IPS-18a (cell line): ENCODE data around the gene PUS1.

Source experiments
- H3K27ac ChIP-seq: one replicate; pipeline ENCODE4 v1.5.1; 2013; ENCODE audit warnings: low read length
- H3K27me3 ChIP-seq: one replicate; pipeline ENCODE4 v1.6.1; 2013; ENCODE audit warnings: mild to moderate bottlenecking, low read length; ENCODE audit not compliant: control insufficient read depth, insufficient read depth
- H3K36me3 ChIP-seq: one replicate; pipeline ENCODE4 v1.6.1; 2013; ENCODE audit warnings: low read depth, low read length; ENCODE audit not compliant: control insufficient read depth
- H3K4me1 ChIP-seq: one replicate; pipeline ENCODE4 v1.6.1; 2013; ENCODE audit warnings: low read depth, low read length; ENCODE audit not compliant: control insufficient read depth
- H3K4me3 ChIP-seq: one replicate; pipeline ENCODE4 v1.5.1; 2013; ENCODE audit warnings: low read length
- H3K9ac ChIP-seq: one replicate; pipeline ENCODE4 v1.6.1; 2013; ENCODE audit warnings: mild to moderate bottlenecking, low read length, moderate library complexity
- H3K9me3 ChIP-seq: one replicate; pipeline ENCODE4 v1.6.1; 2013; ENCODE audit warnings: low read depth, low read length; ENCODE audit not compliant: control insufficient read depth

Gene PUS1

DNA sequence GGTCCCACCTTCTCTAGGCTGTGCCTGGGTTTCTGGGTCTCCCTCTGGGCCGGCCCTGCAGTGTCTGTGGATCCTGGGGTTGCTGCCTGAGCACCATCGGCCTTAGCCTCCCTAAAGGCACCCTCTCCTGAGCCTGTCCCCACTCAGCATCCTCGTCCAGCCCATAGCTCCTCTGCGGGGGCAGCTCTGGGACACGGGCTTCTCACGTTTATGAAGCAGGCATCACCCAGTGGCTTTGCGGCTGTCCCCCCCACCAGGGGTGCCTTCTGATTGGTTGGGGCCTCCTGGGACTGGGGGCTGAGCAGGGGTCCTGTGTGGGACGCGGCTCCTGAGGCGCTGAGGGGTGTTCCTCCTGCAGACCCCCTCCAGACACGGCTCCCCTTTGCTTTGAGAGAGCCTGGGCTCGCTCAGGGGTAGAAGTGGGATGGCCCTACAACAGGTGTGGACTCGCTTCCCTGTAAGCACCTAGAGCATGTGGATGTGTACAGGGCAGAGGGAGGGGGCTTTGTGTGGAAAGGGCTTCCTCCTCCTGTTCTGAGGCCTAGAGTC, 23.9 kb upstream of the PUS1 start:
- no peak overlapping the region for H3K9ac ChIP-seq
- H3K4me1 ChIP-seq: no peaks in the 10 kb centered on the region
- no peak overlapping the region for H3K27ac ChIP-seq
- H3K27me3 ChIP-seq: no peaks in the 10 kb centered on the region
- H3K9me3 ChIP-seq: no peaks in the 10 kb centered on the region
- peaks cover 8% of the 10 kb centered on the region for H3K36me3 ChIP-seq
- no peak overlapping the region for H3K4me3 ChIP-seq

DNA sequence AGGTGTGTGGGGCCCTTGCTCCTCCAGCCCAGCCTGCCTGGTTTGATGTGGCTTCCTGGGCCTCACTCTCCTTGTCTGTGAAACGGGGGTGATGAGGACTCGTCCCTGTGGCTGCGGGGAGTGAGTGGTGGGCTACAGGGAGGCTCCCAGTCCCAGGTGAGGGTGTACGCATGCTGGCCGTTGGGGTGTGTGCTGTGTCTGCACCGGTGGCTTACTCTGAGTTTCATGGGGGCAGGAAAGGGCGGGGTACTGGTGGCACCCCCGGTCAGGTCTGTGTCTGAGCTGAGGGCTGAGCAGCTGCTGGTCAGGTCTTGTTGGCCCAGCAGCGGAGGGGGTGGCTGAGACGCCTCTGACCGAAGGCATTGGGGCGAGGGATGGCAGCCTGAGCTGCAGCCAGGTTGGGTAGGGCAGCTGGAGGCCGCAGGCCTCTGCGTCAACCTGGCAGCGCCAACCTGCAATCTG, 23.4 kb upstream of the PUS1 start:
- Histone ChIP-seq H3K4me3 (no peak overlapping the region), H3K36me3 (peaks cover 10% of the 10 kb centered on the region), H3K9ac (no peak overlapping the region), H3K9me3 (no peaks in the 10 kb centered on the region), H3K4me1 (no peaks in the 10 kb centered on the region), H3K27me3 (no peaks in the 10 kb centered on the region), H3K27ac (no peak overlapping the region)

- no peak overlapping the region for H3K4me3 ChIP-seq
- H3K4me1 ChIP-seq: no peaks in the 10 kb centered on the region
- H3K9ac ChIP-seq: no peak overlapping the region
- H3K36me3 ChIP-seq: peaks cover 27% of the 10 kb centered on the region
- no peak overlapping the region for H3K27ac ChIP-seq
- no peaks in the 10 kb centered on the region for H3K9me3 ChIP-seq
- H3K27me3 ChIP-seq: no peaks in the 10 kb centered on the region
These were observed 21.5 kb upstream of the PUS1 start for GRCh38 chr12:131907379-131908091.

- Histone ChIP-seq H3K4me3 (no peak overlapping the region), H3K27ac (no peak overlapping the region), H3K27me3 (no peaks in the 10 kb centered on the region), H3K36me3 (peaks cover 27% of the 10 kb centered on the region), H3K9me3 (no peaks in the 10 kb centered on the region), H3K4me1 (no peaks in the 10 kb centered on the region), H3K9ac (no peak overlapping the region)
These were observed 20.7 kb upstream of the PUS1 start for GRCh38 chr12:131908092-131909080.

DNA sequence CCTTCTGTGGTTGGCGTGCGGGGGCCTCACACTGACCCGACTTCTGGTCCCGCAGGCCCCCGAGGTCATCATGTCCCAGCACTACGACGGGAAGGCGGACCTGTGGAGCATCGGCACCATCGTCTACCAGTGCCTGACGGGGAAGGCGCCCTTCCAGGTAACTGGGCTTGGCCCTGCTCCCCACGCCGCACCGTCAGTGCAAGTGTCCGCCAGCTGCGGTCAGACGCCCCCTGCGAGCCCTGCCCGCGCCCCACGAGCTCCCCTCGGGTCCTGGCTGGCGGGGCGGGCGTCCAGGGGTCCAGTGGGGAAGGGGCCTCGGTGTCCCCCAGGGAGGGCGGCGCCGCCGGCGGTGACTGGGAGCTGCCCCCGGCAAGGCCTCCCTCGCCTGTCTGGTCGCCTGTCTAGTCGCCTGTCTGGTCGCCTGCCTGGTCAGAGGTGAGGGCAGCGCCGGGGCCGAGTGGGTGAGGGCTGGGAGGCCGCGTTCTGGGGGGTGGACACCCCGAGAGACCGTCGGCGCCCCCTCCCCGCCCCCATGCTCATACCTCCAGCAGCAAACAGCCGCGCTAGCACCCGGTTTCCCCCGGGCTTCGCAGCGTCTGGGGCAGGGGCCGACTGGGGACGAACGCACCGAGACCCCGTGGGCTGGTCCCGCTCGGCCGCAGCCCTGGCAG, 19.9 kb upstream of the PUS1 start:
- no peaks in the 10 kb centered on the region for H3K4me1 ChIP-seq
- H3K9me3 ChIP-seq: no peaks in the 10 kb centered on the region
- H3K27me3 ChIP-seq: no peaks in the 10 kb centered on the region
- H3K27ac ChIP-seq: no peak overlapping the region
- H3K36me3 ChIP-seq: peaks cover 32% of the 10 kb centered on the region
- no peak overlapping the region for H3K9ac ChIP-seq
- no peak overlapping the region for H3K4me3 ChIP-seq

DNA sequence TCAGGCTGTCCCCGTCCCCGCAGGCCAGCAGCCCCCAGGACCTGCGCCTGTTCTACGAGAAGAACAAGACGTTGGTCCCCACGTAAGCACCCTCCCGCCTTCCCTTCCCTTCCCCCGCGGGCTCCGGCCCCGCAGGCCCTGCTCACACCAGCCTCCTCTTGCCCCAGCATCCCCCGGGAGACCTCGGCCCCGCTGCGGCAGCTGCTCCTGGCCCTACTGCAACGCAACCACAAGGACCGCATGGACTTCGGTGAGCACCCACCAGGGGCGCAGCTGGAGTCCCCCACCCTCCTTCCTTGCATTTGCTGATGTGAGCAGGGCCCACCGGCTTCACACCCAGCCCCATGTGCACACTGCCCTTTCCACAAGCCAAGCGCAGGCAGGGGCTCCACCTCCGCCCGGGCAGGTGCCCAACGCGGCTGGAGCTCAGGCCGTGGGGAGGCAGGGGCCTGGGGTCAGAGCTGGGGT, 19.3 kb upstream of the PUS1 start:
- H3K27ac ChIP-seq: no peak overlapping the region
- H3K4me3 ChIP-seq: no peak overlapping the region
- no peaks in the 10 kb centered on the region for H3K9me3 ChIP-seq
- peaks cover 37% of the 10 kb centered on the region for H3K36me3 ChIP-seq
- H3K4me1 ChIP-seq: no peaks in the 10 kb centered on the region
- no peaks in the 10 kb centered on the region for H3K27me3 ChIP-seq
- H3K9ac ChIP-seq: no peak overlapping the region

- Histone ChIP-seq H3K4me1 (no peaks in the 10 kb centered on the region), H3K27ac (no peak overlapping the region), H3K27me3 (no peaks in the 10 kb centered on the region), H3K9me3 (no peaks in the 10 kb centered on the region), H3K36me3 (peaks cover 41% of the 10 kb centered on the region), H3K9ac (no peak overlapping the region), H3K4me3 (no peak overlapping the region)
These were observed 18.6 kb upstream of the PUS1 start for GRCh38 chr12:131910302-131911027.

DNA sequence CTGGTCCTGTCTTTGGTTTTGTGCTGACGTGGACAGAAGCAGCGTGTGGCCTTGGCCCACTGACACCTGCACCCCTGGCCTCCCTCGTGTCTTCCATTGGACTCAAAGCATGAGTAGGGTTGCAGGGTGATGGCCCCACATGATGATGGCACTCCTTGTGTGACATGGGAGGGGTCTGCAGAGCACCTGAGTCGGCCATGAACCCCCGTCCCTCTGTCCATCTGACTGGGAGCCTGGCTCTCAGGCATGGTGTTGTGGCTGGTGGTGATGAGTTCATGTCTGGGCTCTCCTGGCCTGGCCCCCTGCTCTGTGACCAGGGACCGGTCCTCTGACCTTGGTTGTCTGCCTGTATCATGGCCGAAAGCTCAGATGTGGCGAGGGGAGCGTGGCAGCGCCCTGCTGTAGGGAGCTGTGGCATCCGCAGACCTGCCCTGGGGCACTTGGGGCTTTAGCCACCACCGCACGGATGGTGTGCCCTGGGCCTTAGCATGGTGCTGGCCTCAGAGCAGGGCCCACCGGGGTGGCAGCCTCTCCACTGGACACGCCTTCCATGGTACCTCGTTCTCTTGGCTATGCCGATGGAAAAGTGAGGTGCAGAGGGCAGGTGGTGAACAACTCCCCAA, 17.9 kb upstream of the PUS1 start:
- no peaks in the 10 kb centered on the region for H3K27me3 ChIP-seq
- no peak overlapping the region for H3K9ac ChIP-seq
- no peak overlapping the region for H3K27ac ChIP-seq
- no peak overlapping the region for H3K4me3 ChIP-seq
- peaks cover 44% of the 10 kb centered on the region for H3K36me3 ChIP-seq
- no peaks in the 10 kb centered on the region for H3K9me3 ChIP-seq
- no peaks in the 10 kb centered on the region for H3K4me1 ChIP-seq

DNA sequence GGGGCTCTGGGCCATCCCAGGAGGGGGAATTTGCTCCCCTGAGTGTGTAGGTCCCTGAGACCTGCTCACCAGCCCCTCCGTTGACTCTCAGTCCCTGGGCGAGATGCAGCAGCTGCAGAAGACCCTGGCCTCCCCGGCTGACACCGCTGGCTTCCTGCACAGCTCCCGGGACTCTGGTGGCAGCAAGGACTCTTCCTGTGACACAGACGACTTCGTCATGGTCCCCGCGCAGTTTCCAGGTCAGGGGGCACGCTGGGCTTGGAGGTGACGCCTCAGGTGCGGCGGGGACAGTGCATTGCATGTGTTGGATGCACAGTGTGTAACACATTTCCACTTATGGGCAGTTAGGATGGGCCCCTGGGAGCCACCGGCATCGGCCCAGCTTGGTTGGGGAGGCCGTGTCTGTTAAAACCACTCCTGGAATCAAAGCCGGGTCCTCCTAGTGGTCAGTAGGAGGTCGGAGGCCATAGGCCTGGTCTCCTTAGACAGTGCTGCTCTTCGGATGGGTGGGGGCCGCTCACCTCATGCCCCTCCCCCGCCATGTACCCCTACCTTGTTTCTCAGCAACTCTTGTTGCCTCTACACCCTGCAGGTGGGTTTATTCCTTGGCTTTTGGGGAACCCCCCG, 17.1 kb upstream of the PUS1 start:
- Histone ChIP-seq H3K27me3 (no peaks in the 10 kb centered on the region), H3K9me3 (no peaks in the 10 kb centered on the region), H3K4me3 (no peak overlapping the region), H3K9ac (no peak overlapping the region), H3K27ac (no peak overlapping the region), H3K4me1 (no peaks in the 10 kb centered on the region), H3K36me3 (peaks cover 43% of the 10 kb centered on the region)

GRCh38 chr12:131912518-131913274, 16.4 kb upstream of the PUS1 start:
- Histone ChIP-seq H3K36me3 (peaks cover 43% of the 10 kb centered on the region), H3K27me3 (no peaks in the 10 kb centered on the region), H3K4me1 (no peaks in the 10 kb centered on the region), H3K9me3 (no peaks in the 10 kb centered on the region), H3K9ac (no peak overlapping the region), H3K27ac (no peak overlapping the region), H3K4me3 (no peak overlapping the region)
